Stimulated activated CD4-positive, alpha-beta T cell treated with anti-CD3 and anti-CD28 coated beads, Interleukin-1b, Interleukin-23, amount 100 ng/mL, for 4 hours (primary cell): ENCODE measurements around the gene MXD1.

ENCODE experiments used
- DNase-seq, 2 donors: peaks; one replicate each; pipeline ENCODE4 v3.0.0-alpha.2; 2020; ENCODE audit warnings: low read depth in 2 of 2

The MXD1 gene

DNA sequence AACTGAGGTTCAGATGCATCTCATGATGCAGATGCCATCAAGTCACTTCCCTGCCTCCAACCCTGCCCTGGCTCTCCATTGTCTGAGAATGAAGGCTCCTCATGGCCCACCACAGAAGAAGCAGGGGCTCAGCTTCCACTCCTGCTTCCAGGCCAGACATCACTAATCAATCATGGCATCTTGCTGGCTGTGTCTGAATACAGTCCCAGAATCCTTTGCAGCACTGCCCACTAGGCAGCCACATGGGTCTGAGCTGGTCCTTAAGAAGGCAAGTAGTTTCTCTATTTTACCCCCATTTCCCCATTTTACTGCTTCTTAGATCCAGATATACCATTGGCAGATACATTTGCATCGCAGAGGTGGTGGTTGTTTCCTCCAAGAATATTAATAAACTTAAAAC lies 39.2 kb downstream of the MXD1 start:
- no peak for DNase-seq

- DNase-seq = no peak
Observed at GRCh38 chr2:69955029-69955428, 40.1 kb downstream of the MXD1 start.

- DNase-seq = no peak
Observed at GRCh38 chr2:69956475-69956979, 41.6 kb downstream of the MXD1 start.

DNA sequence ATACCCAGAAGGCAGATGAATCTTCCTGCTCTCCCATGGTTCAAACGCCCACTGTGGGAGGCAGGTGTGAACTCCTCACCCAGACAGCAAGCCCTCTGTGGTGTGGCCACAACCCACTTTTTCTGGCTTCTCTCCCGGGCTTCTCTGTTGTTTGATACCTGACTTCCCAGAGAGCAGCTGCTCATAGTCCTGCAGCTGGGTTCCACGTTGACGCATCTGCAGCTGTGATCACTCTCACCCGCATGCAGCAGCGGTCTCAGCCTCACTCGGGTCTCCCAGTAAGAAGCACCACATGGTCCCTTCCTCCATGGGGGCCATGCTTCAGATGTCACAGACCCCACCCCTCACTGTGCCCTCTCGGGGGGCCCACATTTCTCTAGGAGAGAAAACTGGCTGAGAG lies 43.1 kb downstream of the MXD1 start:
- DNase-seq = no peak

DNA sequence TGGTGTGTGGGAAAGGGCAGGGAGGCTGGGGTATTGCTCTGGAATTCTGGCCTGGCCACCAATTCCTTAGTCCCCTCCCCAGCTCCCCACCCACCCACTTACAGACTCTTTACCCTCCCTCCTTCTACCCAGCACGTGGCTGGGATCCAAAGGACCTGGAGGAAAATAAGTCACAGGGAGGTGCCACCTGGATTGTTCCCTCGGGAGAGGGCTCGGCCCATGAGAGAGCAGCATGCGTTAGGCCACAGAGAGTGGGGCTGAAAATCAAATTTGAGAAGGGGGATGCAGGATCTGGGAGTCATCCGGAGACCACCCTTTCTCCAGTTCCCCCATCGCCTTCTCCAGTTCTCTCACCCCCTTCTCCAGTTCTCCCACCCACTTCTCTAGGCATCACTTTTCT lies 43.6 kb downstream of the MXD1 start:
- no peak for DNase-seq

DNA sequence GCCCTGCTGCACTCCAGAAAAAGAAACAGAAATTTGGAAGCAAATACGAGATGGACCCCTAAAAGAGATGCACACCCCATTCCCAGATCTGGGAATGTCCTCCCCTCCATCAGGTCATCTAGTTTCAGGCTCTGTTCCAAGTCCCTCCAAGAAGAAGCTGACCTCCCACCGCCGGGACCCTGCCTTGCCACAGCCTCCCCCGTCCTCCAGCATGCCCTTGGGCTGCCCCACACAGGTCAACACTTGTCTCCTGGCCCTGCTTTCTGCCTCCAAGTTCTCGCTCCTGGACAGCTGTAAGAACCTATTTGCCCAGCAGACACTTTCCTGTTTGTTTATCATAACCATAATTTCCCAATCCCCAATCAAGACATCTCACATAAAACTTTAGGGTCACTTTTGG lies 44.5 kb downstream of the MXD1 start:
- DNase-seq = no peak

DNA sequence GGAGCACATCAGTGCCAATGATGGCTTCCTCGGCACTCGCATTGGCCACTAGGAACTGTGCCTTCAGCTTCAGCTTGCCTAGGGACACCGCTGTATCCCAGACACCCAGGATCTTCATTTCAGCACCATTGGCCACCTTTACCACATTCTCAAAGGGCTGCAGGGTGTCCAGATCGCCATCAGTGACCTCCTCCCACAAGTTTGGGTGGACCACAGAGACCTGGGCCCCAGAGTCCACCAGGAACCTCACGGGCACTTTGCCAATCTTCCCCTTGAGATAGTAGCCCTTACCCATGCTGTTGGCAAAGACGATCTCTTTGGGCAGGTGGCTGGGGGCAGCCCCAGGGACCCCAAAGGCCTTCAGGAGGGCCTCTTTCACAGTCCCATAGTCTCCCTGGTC lies 45.9 kb downstream of the MXD1 start:
- no peak for DNase-seq

DNA sequence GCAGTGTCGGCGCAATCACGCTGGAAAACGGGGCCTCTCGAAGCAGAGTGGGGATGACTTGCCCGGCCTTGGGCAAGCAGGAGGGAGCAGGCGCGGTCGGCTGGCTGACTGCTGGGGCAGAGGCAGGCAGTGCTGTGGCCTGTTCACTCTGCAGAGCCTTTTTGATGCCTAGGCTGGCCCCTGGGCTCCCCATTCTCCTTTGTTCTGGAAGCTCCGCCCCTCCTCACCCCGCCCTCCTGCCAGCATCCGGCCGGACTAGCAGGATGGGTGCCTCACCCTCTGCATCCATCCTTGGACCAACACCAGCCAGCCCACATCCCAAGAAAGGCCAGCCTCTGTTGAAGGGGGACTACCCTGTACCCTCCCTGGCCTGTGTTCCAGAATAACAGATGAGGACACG lies 46.6 kb downstream of the MXD1 start, which contains the start of gene ASPRV1:
Gene ASPRV1 (minus strand): TSS at position 136 of the 400 bp plus-strand sequence. CDS start 195 bp downstream, outside the sequence.
- no peak for DNase-seq

GRCh38 chr2:69962986-69963730 lies 48.2 kb downstream of the MXD1 start:
- DNase-seq = no peak

DNA sequence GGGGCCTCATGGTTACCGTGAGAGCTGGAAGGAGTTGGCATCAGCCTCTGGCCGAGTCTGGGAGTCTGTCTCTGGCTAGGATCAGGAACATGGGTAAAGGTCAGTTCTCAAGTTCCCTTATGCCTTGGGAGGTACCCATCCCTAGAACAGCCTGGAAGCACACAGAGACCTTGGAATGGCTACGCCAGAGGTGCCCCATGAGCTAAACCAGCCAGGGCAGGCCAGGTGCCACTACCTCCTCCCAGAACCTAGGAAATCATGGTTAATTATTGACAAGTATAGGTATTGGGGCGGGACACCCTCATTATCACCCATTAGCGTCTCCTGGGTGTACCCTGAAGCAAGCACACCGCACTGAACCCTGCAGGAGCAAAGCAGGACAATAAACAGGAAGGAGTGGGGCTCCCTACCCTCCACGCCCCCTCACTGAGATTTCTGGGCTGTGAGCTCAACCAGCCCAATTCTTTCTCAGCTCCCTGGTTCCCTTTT lies 49.5 kb downstream of the MXD1 start:
- no peak for DNase-seq

DNA sequence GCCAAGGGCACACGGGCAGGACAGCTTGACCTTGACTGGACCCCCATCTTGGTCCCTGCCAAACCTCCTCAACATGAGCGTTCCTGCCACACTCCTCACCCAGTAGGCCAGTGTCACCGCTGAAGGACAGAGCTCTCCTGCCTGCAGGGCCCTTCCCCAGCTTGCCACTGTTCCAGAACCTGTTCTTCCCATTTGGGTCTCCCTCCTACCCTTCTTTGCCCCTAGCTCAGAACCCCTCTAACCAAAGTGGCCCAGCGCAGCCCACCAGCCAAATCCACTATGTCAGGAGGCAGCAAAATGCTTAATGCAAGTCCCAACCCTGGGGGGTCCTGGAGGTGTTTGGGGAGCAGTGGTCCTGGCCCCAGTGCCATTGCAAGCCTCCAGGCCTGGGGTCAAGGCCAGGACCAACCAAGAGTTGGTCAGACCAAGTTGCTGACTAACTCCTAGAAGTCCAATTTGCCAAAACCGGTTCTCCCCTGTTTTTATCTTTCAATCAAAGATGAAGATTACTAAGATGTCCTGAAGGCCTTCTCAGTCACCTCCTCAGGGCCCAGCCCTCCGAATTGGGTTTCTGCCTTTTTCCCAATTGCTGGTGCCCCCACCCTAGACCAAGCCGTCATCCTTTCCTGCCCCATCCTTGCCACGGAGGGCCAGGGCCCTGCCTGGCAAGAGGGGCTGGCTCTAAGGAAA lies 51.0 kb downstream of the MXD1 start:
- DNase-seq = no peak

GRCh38 chr2:69966496-69966895 lies 51.6 kb downstream of the MXD1 start:
- DNase-seq = no peak

DNA sequence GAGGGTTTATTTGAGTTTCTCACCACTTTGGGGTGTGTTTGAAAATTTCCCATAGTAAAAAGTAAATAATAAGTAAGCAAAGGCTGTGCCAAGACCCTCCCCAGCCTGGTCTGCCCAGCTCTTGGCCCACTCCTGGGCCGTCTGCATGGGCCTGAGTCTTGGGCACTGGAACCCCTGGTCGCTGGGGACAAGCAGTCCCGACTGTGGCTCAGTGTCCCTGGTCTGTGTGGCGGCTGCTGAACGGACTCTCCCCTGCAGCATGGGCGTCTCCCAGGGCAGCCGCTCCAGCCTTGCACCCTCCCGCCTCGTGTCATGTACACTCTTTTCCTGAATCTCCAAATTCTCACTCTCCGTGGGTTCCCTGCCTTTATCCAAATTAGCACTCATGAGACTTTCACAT lies 53.7 kb downstream of the MXD1 start:
- no peak for DNase-seq

DNA sequence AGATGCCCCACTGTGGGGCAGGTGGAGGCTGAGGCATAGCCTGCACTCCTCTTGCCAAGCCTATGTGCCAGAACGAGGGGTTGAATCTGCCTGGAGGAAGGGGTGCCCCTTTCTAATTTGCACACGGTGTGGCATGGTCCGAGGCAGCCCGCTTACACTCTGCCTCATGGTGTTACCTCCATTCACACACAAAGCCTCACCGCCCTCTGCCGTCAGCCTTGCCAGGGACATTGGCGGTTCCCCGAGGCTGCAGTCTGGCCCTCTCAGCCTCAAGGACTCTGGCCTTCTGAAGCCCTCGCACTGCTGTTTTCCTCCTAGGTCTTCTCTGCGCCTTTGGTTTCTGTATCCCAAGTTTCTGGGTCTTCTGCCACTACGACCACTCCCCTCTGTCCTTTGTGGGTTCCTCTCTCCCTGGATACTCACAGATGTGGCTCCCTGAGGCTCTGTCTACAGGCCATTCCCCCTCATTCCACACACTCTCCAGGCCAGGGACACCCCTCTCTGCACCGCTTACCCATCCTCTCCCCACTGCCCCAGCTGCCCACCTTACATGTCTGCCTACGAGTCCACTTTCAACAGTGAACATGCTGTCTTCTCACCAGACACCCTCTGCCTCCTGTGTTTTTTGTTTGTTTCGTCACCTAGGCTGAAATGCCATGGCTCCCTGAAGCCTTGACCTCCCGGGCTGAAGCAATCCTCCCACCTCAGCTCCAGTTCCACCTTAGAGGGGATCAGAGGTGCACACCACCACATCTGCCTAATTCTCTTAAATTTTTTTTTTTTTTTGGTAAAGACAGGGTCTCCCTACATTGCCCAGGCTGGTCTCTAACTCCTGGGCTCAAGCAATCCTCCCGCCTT lies 54.4 kb downstream of the MXD1 start:
- no peak for DNase-seq

DNA sequence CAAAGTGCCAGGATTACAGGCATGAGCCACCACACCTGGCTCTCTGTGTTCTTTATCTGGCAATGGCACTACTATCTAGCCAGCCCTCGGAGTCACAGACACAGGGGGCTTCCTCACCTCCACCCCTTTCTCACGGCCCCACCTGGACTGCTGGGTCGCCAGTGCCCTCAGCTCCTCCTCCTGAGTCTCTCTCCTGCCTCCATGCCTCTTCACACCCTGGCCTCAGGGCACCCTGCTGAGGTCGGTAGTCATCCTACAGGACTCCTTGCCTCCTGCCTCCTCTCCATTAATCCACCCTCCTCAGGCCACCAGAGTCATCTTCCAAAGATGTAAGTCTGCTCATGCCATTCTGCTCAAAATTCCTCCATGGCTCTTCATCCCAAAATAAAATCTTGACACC lies 55.1 kb downstream of the MXD1 start:
- DNase-seq = no peak

DNA sequence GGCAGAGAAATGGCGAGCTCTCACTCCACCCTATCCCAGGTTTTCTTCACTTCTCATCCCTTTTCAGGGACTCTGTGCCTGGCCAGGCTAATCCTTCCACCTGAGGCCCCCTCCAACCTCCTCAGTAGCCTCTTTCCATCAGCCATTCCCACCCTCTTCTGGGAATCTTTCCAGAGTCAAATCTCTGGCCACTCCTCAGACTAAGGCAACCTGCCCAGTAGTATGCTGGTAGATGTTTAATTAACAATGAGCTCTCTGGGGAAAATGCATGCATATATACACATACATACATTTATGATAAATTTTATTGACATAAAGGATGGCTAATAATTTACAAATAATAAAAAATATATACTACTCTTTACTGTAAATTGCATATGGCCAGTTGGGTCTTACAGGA lies 57.9 kb downstream of the MXD1 start:
- DNase-seq = no peak

- DNase-seq = no peak
Observed at GRCh38 chr2:69973335-69973735, 58.4 kb downstream of the MXD1 start.

DNA sequence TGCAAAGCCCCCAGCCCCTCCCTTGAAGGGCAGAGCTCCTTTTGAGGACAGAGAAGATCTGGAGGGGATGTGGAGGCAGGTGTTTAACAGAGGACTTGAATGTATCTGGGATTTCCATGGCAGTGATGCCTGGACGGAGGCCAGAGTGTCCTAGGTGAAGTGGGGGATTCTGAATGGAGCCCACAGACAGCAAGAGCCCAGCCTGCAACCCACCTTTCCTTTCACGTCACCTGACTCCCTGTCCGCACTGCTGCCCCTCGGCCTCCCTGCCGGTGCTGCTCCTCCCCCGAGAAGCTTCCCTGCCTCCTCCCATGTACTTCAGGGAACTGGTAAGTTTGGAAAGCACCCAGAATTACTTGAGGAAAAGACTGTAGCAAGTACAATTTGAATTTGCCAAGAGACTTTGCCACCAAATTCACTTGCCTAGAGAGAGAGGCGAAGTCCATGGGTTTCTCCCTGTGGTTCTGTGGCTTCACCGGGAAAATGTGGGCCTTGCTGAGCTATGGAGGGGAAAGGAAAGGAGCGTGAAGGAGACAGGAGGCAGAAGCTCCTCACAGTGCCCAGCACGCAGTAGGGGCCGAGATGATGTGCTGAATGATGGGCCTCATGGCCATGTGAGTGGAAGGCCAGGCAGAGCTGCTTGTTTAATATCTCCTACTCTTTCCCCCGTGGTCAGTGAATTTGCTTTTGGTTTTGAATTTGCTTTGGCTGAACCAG lies 60.4 kb downstream of the MXD1 start:
- DNase-seq = no peak

DNA sequence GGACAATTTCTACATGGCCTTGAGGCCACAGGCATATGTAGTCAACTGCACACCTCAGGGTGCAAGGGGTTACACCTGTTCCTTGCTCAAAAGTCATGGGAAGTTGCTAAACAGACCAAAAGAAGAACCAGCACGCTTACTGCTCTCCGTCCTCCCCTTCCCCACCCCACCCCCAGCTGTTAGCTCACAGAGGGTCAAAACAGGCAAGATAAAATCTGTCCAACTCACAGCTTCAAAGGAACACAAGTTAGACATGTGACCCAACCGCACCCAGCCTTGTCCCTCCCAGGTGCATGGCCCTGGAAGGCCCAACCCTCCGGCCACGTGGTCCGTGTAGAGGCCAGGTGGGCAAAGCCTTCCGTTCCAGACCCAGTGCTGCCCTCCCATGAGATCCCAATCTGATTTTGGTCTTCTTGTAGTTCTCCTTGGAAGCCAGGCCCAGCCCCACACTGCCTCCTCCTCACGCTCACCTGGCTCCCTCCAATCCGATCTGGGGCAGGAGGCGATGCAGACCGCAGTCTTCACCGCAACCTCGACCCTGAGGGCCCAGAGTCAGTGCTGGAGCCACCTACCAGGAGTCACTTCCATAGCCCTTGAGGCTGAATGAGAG lies 61.0 kb downstream of the MXD1 start:
- no peak for DNase-seq

GRCh38 chr2:69977186-69977585 lies 62.3 kb downstream of the MXD1 start:
- DNase-seq = no peak

DNA sequence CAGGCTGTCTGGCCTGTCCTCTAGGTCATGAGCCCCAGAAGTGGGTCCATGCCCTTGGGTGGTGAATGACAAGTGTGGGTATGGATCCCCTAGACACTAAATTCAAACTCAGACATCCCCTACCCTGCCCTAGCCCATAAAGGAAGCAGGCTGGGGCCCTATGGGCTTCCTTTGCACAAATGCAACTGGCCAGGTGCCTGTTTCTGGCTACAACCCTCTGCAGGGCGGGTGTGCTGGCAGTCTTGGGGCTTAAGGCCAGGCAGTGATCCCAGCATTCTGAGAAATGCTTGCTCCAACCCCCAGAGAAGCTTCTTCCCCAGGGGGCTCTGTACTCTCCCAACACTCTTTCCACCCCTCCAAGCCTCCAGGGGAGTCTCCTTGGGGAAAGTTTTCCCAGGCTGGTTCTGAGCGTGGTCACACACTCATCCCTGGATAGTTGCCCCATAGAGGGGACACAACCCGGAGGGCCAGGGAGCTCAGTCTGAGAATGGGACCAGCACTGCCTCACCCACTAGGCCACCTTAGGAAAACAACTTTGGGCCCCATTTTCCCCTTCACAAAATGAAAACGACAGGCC lies 63.1 kb downstream of the MXD1 start:
- DNase-seq = no peak
